Stimulated activated CD4-positive, alpha-beta T cell treated with anti-CD3 and anti-CD28 coated beads, TNF-alpha, amount 100 ng/mL, for 24 hours (primary cell): Measurements from ENCODE around the gene RNF130.

Experiments used
- DNase-seq, 3 experiments: peaks; one replicate each; pipeline ENCODE4 v3.0.0-alpha.2; 2020; ENCODE audit warnings: low read depth in 3 of 3

Gene RNF130

GRCh38 chr5:180056153-180056552 is 15.4 kb downstream of the RNF130 start:
- no peak for DNase-seq

- DNase-seq, result no peak
Observed at GRCh38 chr5:180054226-180054625, 17.3 kb downstream of the RNF130 start.

GRCh38 chr5:180053061-180053602 is 18.4 kb downstream of the RNF130 start:
- no peak for DNase-seq

GRCh38 chr5:180052211-180052818 is 19.2 kb downstream of the RNF130 start:
- no peak for DNase-seq

DNA sequence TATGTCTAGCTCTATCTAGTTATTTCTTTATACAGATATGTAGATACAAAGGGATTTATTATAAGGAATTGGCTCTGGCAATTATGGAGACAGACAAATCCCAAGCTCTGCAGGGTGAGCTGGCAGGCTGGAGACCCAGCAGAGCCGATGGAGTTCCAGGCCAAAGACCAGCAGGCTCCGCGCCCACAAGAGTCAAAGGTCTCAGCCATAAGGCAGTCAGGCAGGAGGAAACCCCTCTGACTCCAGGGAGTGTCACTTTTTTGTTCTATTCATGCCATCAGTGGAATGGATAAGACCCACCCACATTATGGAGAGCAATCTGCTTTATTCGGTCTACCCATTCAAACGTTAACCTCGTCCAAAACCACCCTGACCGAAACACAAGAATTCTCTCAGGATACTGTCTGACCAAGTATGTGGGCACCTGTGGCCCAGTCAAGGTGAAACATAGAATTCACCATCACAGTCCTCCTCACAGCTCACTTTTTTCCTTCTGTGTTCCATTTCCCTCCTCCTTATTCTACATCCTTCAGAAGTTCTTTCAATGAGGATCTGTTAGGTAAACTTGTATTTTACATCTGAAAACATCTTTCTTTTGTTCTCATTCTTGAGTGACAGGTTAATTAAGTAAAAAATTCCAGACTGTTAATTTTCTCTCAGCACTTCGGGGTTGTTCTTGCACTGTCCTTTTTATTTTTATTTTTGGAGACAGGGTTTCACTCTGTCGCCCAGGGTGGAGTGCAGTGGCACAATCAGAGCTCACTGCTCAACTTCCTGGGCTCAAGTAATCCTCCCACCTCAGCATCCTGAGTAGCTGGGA is 21.2 kb downstream of the RNF130 start:
- DNase-seq, result no peak

DNA sequence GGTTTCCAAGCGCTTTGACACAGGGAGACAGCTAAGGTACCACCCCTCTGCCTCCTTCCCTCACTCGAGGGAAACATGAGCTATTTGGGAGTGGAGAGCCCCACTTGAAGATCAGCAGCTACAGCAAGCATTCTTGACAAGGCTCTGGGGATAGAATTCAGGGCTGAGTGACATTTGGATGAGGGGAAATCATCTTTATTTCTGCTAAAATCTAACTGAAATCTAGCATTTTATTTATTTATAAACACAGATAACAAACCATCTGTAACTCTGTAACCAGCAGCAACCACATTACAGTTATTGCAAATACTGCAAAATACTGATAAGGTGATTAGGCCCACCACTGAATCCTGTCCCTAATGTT is 22.4 kb downstream of the RNF130 start:
- no peak for DNase-seq

DNA sequence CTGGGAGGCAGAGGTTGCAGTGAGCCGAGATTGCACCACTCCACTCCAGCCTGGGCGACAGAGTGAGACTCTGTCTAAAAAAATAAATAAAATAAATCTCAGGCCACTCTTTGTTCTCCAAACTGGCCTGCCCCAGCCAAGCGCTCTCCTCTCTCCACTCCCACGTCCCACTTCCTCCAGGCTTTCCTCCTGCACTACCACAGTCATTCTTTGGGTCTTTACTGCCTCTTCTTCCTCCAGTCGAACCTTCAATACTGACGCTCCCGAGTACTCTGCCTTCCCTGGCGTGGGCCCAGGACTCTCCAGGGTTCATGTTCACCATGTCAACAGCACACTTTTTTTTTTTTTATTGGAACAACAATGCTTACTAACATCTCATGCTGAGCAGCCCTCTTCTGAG is 23.9 kb downstream of the RNF130 start:
- DNase-seq, result no peak

GRCh38 chr5:180046656-180047055 is 24.9 kb downstream of the RNF130 start:
- DNase-seq, result no peak

- DNase-seq, result no peak
Observed at GRCh38 chr5:180045889-180046499, 25.6 kb downstream of the RNF130 start.

GRCh38 chr5:180043377-180043776 is 28.2 kb downstream of the RNF130 start:
- no peak for DNase-seq

DNA sequence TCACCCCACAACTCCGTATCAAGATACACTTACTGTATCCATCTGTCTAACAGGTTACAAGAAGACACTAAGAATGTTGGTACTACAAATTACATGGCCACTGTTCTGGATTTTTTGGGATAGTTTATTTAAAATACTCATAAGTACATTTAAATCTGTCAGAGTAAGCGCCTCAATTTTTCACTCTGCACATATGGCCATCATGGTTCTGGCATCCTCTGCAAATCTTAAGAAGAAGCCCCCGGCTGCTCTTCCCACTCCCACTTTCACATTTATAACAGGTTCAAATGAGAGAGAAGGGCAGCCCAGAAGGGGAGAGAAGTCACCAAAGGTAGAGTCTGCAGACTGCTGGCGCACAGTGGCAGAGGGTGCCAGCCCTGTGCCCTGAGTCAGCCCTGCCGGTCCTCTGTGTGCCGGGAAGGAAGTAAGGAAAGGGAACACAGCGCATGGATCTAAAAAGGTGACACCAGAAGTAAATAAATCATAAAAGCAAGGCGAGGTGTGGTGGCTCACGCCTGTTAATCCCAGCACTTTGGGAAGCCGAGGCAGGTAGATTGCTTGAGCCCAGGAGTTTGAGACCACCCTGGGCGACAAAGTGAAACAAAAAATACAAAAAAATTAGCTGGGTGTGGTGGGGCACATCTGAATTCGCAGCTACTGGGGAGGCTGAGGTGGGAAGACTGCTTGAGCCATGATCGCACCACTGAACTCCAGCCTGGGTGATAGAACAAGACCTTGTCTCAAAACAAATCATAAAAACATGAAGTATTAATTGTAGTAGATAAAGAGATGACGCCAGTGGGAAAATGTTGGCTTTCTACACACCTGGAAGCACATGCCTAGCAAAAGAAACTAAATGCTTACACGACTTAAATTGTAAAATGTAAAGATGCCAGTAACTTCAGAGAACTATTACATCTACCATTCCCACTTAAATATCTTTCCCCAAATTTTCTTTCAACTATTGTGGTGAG is 30.0 kb downstream of the RNF130 start:
- no peak for DNase-seq

GRCh38 chr5:180040287-180041214 is 31.0 kb downstream of the RNF130 start:
- DNase-seq, result no peak

- DNase-seq, result no peak
Observed at GRCh38 chr5:180035206-180035931, 36.2 kb downstream of the RNF130 start.

GRCh38 chr5:180034564-180034963 is 37.0 kb downstream of the RNF130 start:
- DNase-seq, result no peak

DNA sequence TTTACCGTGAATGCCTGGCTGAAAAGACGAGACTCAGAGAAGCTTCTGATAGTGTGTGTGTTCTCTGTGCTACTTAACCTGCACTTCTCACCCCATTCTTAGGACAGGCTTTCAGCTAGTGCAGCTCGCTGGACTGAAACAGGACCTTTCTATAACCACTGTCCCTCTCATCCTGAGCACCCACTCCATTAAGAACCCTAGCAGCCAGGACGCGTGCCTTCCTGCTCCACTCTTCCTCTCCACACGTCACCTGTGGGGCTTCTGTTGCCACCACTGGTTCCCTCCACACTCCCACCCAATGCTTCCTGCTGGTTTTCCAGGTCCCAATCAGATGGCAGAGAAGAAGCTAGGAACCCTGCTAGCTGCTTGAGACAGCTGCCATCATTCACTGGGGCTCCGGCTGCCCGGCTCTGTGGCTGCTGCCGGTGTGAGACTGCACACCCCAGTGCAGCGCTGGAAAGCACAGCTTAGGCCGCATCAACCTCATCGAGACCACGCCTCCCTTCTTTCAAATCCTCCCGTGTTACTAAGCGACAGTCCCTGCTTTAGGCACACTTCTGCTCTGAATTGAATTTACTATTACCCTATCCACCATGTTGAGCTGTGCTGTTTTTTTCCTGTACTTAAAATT is 44.0 kb downstream of the RNF130 start:
- DNase-seq, result no peak

DNA sequence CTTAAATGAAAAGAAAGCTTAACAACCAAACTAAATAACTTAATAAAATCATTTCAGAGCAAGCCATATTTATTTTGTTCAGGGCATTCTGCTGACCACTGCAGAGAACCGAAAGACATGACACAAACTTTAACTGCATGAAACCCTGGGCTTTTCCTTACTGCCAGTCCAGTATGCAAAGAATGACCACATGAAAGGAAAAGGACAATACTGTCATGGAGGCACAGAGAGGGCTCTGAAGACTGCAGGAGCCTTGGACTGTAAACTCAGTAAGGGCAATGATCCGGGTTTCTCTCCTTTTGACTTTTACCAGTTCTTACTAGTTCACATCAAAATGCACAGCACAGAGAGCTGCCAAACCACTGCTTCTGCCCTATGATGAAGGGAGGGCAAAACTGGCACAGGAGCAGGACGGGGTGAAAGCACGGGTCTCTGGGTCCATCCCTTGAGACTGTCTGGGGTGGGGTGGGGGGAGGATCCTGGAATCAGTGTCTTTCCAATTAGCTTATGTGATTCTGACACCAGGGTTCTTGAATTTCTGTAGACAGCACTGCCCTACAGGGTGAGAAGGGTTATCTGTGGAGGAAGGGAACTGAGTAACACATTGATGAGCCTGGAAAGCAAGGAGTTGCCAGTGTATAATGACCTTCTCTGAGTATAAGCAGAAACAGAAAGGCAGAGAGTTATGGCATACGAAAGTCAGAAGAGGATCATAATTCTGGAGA is 44.7 kb downstream of the RNF130 start:
- no peak for DNase-seq

DNA sequence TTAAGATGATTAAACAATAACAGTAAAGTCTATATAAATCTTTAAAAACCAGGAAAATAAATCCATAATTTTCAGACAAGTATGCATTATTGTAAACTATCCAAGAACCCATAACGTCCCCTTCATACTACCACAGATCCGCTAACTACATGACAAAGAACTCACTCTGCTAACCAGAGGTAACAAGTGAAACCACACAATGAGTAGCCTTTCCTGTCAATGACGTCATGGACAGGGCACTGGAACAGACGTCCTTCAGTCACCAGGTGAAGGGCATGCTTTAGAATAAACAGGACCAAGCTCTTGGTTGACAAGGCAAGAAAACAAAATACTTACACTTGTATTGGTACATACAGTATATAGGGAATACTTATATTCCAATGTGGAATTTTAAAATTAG is 45.2 kb downstream of the RNF130 start:
- DNase-seq, result no peak

GRCh38 chr5:180021900-180022299 is 49.7 kb downstream of the RNF130 start:
- no peak for DNase-seq

DNA sequence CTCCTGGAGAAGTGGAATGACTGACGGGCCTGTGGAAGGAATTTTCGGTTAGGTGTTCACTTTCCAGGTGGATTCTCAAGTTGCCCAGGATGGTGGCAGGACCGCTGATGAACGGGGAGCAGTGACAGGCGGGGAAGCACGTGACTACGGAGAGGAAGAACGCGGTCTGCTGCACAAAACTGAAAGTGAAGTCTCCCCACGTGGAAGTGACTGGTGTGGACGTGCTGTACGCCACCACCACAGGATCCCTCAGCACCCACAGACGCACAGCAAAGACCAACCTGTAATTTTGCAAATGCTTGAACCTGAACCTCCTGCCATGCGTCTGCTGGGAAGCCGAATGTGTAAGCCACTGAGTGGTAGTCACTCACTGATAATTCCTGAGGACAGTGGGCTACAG is 51.4 kb downstream of the RNF130 start:
- DNase-seq, result no peak
